Erythroblast (primary cell): ENCODE data around the gene MTNR1A.

ENCODE experiments used
- GATA1 ChIP-seq: IDR thresholded peaks from 2 replicates; pipeline ENCODE4 v1.6.1; 2011; ENCODE audit warnings: low read depth, mild to moderate bottlenecking, control low read depth, low read length, moderate library complexity
- POLR2A ChIP-seq: IDR thresholded peaks from 2 replicates; pipeline ENCODE4 v1.6.1; 2011; ENCODE audit warnings: mild to moderate bottlenecking, low read length

DNA sequence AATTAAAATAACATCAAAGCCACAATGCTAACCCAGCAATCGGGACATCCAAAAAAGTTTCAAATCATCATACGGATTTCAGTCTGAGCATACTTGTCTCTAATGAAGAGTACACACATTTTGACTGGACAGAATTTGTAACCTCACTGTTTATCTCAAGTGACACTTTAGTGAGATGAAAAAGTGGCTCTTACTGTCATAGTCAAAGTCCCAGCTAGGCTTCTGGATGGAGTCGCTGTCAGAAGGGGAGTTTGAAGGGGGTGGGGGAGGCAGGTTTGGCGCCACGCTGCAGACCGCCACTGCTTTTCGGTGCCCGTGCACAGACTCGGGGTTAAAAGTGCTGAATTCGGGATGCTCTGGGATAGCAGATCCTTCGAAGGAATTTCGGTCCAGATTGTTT, 41.0 kb upstream of the MTNR1A start:
- TF ChIP-seq POLR2A (no peak), GATA1 (no peak)
